Activated T-cell treated with anti-CD3 and anti-CD28 coated beads, Interleukin-2, amount 50 U/mL, for 24 hours (primary cell): ENCODE measurements around the gene PLGRKT.
A peak's percentile ranks its signal among the peaks of the same experiment; 100 is the strongest.
"Not testable (repeated sequence)": the region's sequence is repeated elsewhere in the genome, so short reads cannot be mapped to it uniquely, and the experiment has no call there.

Experiments
- DNase-seq: peaks from one replicate; pipeline ENCODE4 v3.0.0-alpha.2; 2020
- H3K27ac Mint-ChIP-seq: 2 replicates; pipeline ENCODE4 v1.8.0; 2020; ENCODE audit warnings: mild to moderate bottlenecking, mixed read lengths
- H3K27me3 Mint-ChIP-seq: 2 replicates; pipeline ENCODE4 v1.8.0; 2020; ENCODE audit warnings: mixed read lengths
- H3K36me3 Mint-ChIP-seq: 2 replicates; pipeline ENCODE4 v1.8.0; 2020; ENCODE audit warnings: low read depth, mixed read lengths
- H3K4me1 Mint-ChIP-seq: 2 replicates; pipeline ENCODE4 v1.8.0; 2020; ENCODE audit warnings: low read depth, mixed read lengths
- H3K4me3 Mint-ChIP-seq: 2 replicates; pipeline ENCODE4 v1.8.0; 2020; ENCODE audit warnings: mild to moderate bottlenecking, moderate library complexity, mixed read lengths
- H3K9me3 Mint-ChIP-seq: 2 replicates; pipeline ENCODE4 v1.8.0; 2020; ENCODE audit warnings: mixed read lengths

The PLGRKT gene

GRCh38 chr9:5466005-5466404 is 28.3 kb upstream of the PLGRKT start:
- peaks cover 55% of the 10 kb centered on the region for H3K4me1 Mint-ChIP-seq
- peaks cover 98% of the 10 kb centered on the region for H3K36me3 Mint-ChIP-seq
- H3K27ac Mint-ChIP-seq, result no peak overlapping the region
- no peak for DNase-seq
- no peaks in the 10 kb centered on the region for H3K27me3 Mint-ChIP-seq
- no peak overlapping the region for H3K4me3 Mint-ChIP-seq
- no peaks in the 10 kb centered on the region for H3K9me3 Mint-ChIP-seq

GRCh38 chr9:5464831-5465330 is 27.2 kb upstream of the PLGRKT start:
- H3K27ac Mint-ChIP-seq, H3K4me3 Mint-ChIP-seq, H3K9me3 Mint-ChIP-seq, DNase-seq, H3K27me3 Mint-ChIP-seq: not testable (repeated sequence)
- H3K4me1 Mint-ChIP-seq, result peaks cover 55% of the 10 kb centered on the region
- H3K36me3 Mint-ChIP-seq, result peaks cover 100% of the 10 kb centered on the region

GRCh38 chr9:5460157-5460556 is 22.4 kb upstream of the PLGRKT start:
- peaks cover 80% of the 10 kb centered on the region for H3K4me1 Mint-ChIP-seq
- peaks cover 11% of the 10 kb centered on the region for H3K9me3 Mint-ChIP-seq
- no peak for DNase-seq
- H3K27ac Mint-ChIP-seq, result peak overlapping the region; percentile 94
- H3K27me3 Mint-ChIP-seq, result no peaks in the 10 kb centered on the region
- peak overlapping the region; percentile 73 for H3K4me3 Mint-ChIP-seq
- peaks cover 99% of the 10 kb centered on the region for H3K36me3 Mint-ChIP-seq

GRCh38 chr9:5459289-5459829 is 21.6 kb upstream of the PLGRKT start:
- peak overlapping the region; percentile 94 for H3K27ac Mint-ChIP-seq
- peaks cover 86% of the 10 kb centered on the region for H3K4me1 Mint-ChIP-seq
- H3K36me3 Mint-ChIP-seq, result peaks cover 96% of the 10 kb centered on the region
- peak; percentile 67 for DNase-seq
- H3K27me3 Mint-ChIP-seq, result no peaks in the 10 kb centered on the region
- peaks cover 11% of the 10 kb centered on the region for H3K9me3 Mint-ChIP-seq
- H3K4me3 Mint-ChIP-seq, result peak overlapping the region; percentile 73

- Mint-ChIP-seq H3K36me3 (peaks cover 92% of the 10 kb centered on the region), H3K27me3 (no peaks in the 10 kb centered on the region), H3K4me3 (peak overlapping the region; percentile 76), H3K4me1 (peaks cover 80% of the 10 kb centered on the region), H3K9me3 (peaks cover 11% of the 10 kb centered on the region), H3K27ac (peak overlapping the region; percentile 97)
- DNase-seq, result no peak
Observed at GRCh38 chr9:5455181-5455580, 17.5 kb upstream of the PLGRKT start.

GRCh38 chr9:5453673-5454072 is 15.9 kb upstream of the PLGRKT start:
- H3K27ac Mint-ChIP-seq, result peak overlapping the region; percentile 90
- DNase-seq, result no peak

GRCh38 chr9:5453004-5453403 is 15.3 kb upstream of the PLGRKT start:
- Mint-ChIP-seq H3K4me1 (peaks cover 80% of the 10 kb centered on the region), H3K36me3 (peaks cover 72% of the 10 kb centered on the region), H3K4me3 (peak overlapping the region; percentile 96), H3K27me3 (no peaks in the 10 kb centered on the region), H3K9me3 (peaks cover 5% of the 10 kb centered on the region), H3K27ac (peak overlapping the region; percentile 90)
- no peak for DNase-seq

More at GRCh38 chr9:5453673-5454072, 15.9 kb upstream of the PLGRKT start:
- peaks cover 6% of the 10 kb centered on the region for H3K9me3 Mint-ChIP-seq
- H3K4me3 Mint-ChIP-seq, result peak overlapping the region; percentile 96
- peaks cover 78% of the 10 kb centered on the region for H3K36me3 Mint-ChIP-seq
- H3K4me1 Mint-ChIP-seq, result peaks cover 80% of the 10 kb centered on the region
- H3K27me3 Mint-ChIP-seq, result no peaks in the 10 kb centered on the region

- Mint-ChIP-seq H3K27me3 (no peaks in the 10 kb centered on the region), H3K4me1 (peaks cover 80% of the 10 kb centered on the region), H3K36me3 (peaks cover 64% of the 10 kb centered on the region), H3K9me3 (peaks cover 5% of the 10 kb centered on the region), H3K4me3 (peak overlapping the region; percentile 96), H3K27ac (peak overlapping the region; percentile 88)
- DNase-seq, result no peak
Observed at GRCh38 chr9:5452286-5452609, 14.5 kb upstream of the PLGRKT start.

- Mint-ChIP-seq H3K36me3 (peaks cover 47% of the 10 kb centered on the region), H3K4me1 (peaks cover 80% of the 10 kb centered on the region), H3K27me3 (no peaks in the 10 kb centered on the region), H3K9me3 (no peaks in the 10 kb centered on the region), H3K27ac (peak within 1 kb of the TSS; percentile 88), H3K4me3 (peak within 1 kb of the TSS; percentile 96)
- peak; percentile 88 for DNase-seq
Observed at GRCh38 chr9:5450359-5451091, 12.8 kb upstream of the PLGRKT start, which contains the start of gene CD274. Gene CD274 (plus strand): TSS chr9:5450542. CDS start chr9:5456114, 5,572 bp downstream.

GRCh38 chr9:5449521-5450358 is 12.0 kb upstream of the PLGRKT start:
- Mint-ChIP-seq H3K36me3 (peaks cover 42% of the 10 kb centered on the region), H3K27ac (peak overlapping the region; percentile 88), H3K27me3 (no peaks in the 10 kb centered on the region), H3K4me1 (peaks cover 78% of the 10 kb centered on the region), H3K4me3 (peak overlapping the region; percentile 96), H3K9me3 (no peaks in the 10 kb centered on the region)
- no peak for DNase-seq

- peaks cover 36% of the 10 kb centered on the region for H3K36me3 Mint-ChIP-seq
- H3K4me3 Mint-ChIP-seq, result peak overlapping the region; percentile 96
- no peaks in the 10 kb centered on the region for H3K9me3 Mint-ChIP-seq
- DNase-seq, result no peak
- peaks cover 71% of the 10 kb centered on the region for H3K4me1 Mint-ChIP-seq
- peak overlapping the region; percentile 88 for H3K27ac Mint-ChIP-seq
- H3K27me3 Mint-ChIP-seq, result no peaks in the 10 kb centered on the region
Observed at GRCh38 chr9:5448461-5449435, 11.0 kb upstream of the PLGRKT start.

GRCh38 chr9:5448016-5448415 is 10.3 kb upstream of the PLGRKT start:
- H3K27ac Mint-ChIP-seq, result peak overlapping the region; percentile 88
- H3K36me3 Mint-ChIP-seq, result peaks cover 28% of the 10 kb centered on the region
- no peaks in the 10 kb centered on the region for H3K27me3 Mint-ChIP-seq
- H3K4me1 Mint-ChIP-seq, result peaks cover 64% of the 10 kb centered on the region
- no peaks in the 10 kb centered on the region for H3K9me3 Mint-ChIP-seq
- peak overlapping the region; percentile 5 for H3K4me3 Mint-ChIP-seq
- DNase-seq, result no peak

- no peaks in the 10 kb centered on the region for H3K9me3 Mint-ChIP-seq
- H3K36me3 Mint-ChIP-seq, result peaks cover 24% of the 10 kb centered on the region
- DNase-seq, result no peak
- peaks cover 65% of the 10 kb centered on the region for H3K4me1 Mint-ChIP-seq
- no peaks in the 10 kb centered on the region for H3K27me3 Mint-ChIP-seq
- peak overlapping the region; percentile 28 for H3K4me3 Mint-ChIP-seq
- peak overlapping the region; percentile 88 for H3K27ac Mint-ChIP-seq
Observed at GRCh38 chr9:5447337-5447736, 9.6 kb upstream of the PLGRKT start.
